HPDE6-E6E7 (cell line): ENCODE results near the gene RNU5D-1.

Source experiments
- DNase-seq: peaks from one replicate; pipeline ENCODE4 v3.0.0; 2011; ENCODE audit warnings: missing footprints; ENCODE audit errors: extremely low spot score

RNU5D-1 gene

GRCh38 chr1:44733365-44733764 lies 2.4 kb upstream of the RNU5D-1 start:
- no peak for DNase-seq

GRCh38 chr1:44724955-44725698 lies 5.8 kb downstream of the RNU5D-1 start:
- DNase-seq, result no peak

GRCh38 chr1:44724296-44724954 lies 6.5 kb downstream of the RNU5D-1 start:
- DNase-seq, result no peak

GRCh38 chr1:44723496-44724295 lies 7.3 kb downstream of the RNU5D-1 start:
- DNase-seq, result no peak

GRCh38 chr1:44723064-44723463 lies 7.9 kb downstream of the RNU5D-1 start:
- DNase-seq, result no peak

GRCh38 chr1:44721485-44722361 lies 9.2 kb downstream of the RNU5D-1 start:
- peak; percentile 90 for DNase-seq

- DNase-seq, result no peak
Observed at GRCh38 chr1:44720281-44720680, 10.7 kb downstream of the RNU5D-1 start.

GRCh38 chr1:44719318-44719717 lies 11.7 kb downstream of the RNU5D-1 start:
- DNase-seq, result no peak

GRCh38 chr1:44718091-44718490 lies 12.9 kb downstream of the RNU5D-1 start:
- no peak for DNase-seq

- no peak for DNase-seq
Observed at GRCh38 chr1:44717653-44718052, 13.3 kb downstream of the RNU5D-1 start.

- no peak for DNase-seq
Observed at GRCh38 chr1:44717156-44717555, 13.8 kb downstream of the RNU5D-1 start.

GRCh38 chr1:44714944-44715571 lies 15.9 kb downstream of the RNU5D-1 start:
- peak; percentile 70 for DNase-seq

GRCh38 chr1:44714532-44714931 lies 16.4 kb downstream of the RNU5D-1 start:
- no peak for DNase-seq

GRCh38 chr1:44713321-44713781 lies 17.6 kb downstream of the RNU5D-1 start:
- no peak for DNase-seq

GRCh38 chr1:44707959-44708831 lies 22.8 kb downstream of the RNU5D-1 start:
- DNase-seq, result no peak

GRCh38 chr1:44707112-44707881 lies 23.7 kb downstream of the RNU5D-1 start:
- peak; percentile 95 for DNase-seq

GRCh38 chr1:44705938-44706337 lies 25.0 kb downstream of the RNU5D-1 start:
- no peak for DNase-seq

GRCh38 chr1:44705470-44705869 lies 25.5 kb downstream of the RNU5D-1 start:
- DNase-seq, result no peak

- DNase-seq, result no peak
Observed at GRCh38 chr1:44701141-44701573, 29.8 kb downstream of the RNU5D-1 start.
